Measurements from ENCODE around the gene CENPM.

DNA sequence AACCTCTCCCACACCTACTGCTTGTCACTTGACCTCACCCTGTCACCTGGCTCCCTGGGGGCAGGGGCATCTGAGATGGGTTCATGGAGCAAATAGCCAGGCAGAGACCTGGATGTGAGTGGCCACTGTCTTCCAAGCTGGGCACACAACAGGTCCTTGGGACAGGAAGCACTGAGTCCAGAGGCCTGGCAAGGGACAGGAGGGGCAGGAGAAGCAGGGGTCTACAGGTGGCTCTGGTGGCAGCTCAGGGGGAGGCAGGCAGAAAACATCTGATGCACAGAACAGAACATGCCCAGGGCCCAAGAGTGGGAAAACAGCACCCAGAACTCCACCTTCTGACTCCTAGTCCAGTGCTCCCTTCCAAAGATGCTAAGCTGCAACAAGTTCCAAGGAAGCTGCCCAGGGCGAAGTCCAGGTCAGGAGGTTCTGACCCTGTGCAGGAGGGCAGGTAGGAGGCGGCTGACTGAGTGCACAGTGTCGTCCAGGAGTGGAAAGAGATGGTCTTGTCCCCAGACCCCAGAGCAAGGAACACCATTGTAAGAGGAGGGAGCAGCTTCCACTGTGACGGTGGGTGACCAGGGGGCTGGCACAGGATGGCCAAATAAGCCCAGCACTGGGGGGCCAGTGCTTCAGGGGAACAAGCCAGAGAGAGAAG, 23.9 kb downstream of the CENPM start:
- TF ChIP-seq POLR2AphosphoS5 (IDR thresholded peaks at IDR 0.05): no peak
- TF ChIP-seq, protein P1, sequence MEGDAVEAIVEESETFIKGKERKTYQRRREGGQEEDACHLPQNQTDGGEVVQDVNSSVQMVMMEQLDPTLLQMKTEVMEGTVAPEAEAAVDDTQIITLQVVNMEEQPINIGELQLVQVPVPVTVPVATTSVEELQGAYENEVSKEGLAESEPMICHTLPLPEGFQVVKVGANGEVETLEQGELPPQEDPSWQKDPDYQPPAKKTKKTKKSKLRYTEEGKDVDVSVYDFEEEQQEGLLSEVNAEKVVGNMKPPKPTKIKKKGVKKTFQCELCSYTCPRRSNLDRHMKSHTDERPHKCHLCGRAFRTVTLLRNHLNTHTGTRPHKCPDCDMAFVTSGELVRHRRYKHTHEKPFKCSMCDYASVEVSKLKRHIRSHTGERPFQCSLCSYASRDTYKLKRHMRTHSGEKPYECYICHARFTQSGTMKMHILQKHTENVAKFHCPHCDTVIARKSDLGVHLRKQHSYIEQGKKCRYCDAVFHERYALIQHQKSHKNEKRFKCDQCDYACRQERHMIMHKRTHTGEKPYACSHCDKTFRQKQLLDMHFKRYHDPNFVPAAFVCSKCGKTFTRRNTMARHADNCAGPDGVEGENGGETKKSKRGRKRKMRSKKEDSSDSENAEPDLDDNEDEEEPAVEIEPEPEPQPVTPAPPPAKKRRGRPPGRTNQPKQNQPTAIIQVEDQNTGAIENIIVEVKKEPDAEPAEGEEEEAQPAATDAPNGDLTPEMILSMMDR (IDR thresholded peaks at IDR 0.05): no peak
- TF ChIP-seq POLR2A (IDR thresholded peaks at IDR 0.05): no peak

Measured in prostate gland (tissue), 2 donors.